Skin epidermis (tissue), 12 donors: ENCODE data around the gene ZNF564.
"Not testable (repeated sequence)": the region's sequence is repeated elsewhere in the genome, so short reads cannot be mapped to it uniquely, and the experiment has no call there.

Experiments used
- H3K27ac ChIP-seq, 21 experiments: fragments of 200-600 bp; sonication (generic) in 11 of 21; one replicate each; pipeline ENCODE4 v1.5.0; 2020; ENCODE audit warnings: mild to moderate bottlenecking in 3 of 21, inconsistent platforms in 2 of 21, moderate library complexity in 2 of 21
- H3K4me3 ChIP-seq, 7 experiments: fragments of 200-600 bp; sonication (generic) in 2 of 7; one replicate each; pipeline ENCODE4 v1.5.0; 2020; ENCODE audit warnings: inconsistent platforms in 2 of 7, mild to moderate bottlenecking in 2 of 7, moderate library complexity in 1 of 7

ZNF564 gene

DNA sequence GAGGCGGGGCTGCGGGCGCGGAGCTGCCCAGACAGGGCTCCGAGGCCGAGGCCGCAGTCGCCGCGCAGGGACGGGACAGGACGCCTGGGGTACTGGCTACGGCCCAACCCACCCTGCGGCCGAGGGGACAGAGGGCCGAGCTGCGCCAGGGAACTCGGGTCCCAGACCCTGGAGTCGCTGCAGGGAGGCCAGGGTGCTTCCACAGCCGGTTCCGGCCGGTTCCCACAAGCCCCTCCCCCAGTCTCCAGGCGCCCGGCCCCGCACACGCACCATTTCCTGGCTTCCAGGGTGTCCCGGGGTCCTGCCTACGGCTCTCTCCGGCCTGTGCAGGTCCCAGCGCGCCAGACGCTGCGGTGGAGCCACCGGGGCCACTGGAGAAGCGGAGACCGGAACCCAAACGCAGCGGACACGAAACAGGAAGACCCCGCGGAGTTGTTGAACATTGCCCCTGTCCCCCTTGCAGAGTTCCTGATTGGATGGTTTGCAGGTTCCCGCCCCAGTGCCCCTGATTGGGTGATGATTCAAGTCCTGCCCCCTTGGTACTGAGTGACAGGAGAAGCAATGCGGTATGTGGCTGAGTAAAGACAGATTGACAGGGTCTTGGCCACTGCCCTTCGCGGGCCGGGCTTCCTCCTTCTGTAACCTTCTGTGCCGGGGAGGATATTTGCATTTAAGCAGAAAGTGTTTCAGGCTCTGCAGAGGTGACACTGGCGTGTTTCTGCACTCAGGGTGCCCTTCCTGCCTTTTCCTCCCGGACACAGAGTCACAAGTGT lies at the start of gene ZNF564:
ZNF564 (minus strand) TSS at position 423 of the 773 bp plus-strand sequence; CDS start at position 273, 150 bp downstream.
- peak within 1 kb of the TSS; percentile 91 to 98 (median 95) for H3K27ac ChIP-seq
- H3K4me3 ChIP-seq, result peak within 1 kb of the TSS; percentile 74 to 95 (median 78)

DNA sequence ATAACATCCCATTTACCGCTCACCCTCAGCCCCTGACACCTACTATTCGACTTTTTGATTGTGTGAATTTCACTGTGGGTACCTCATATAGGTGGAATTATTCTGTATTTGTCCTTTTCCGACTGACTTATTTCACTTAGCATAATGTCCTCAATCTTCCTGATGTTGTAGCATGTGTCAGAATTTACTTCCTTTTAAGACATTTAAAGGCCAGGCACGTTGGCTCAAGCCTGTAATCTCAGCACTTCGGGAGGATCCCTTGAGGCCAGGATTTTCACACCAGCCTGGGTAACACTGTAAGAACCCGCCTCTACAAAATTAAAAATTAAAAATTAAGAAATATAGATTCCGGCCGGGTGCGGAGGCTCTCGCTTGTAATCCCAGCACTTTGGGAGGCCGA lies 46.3 kb upstream of the ZNF564 start:
- no peak overlapping the region for H3K27ac ChIP-seq

DNA sequence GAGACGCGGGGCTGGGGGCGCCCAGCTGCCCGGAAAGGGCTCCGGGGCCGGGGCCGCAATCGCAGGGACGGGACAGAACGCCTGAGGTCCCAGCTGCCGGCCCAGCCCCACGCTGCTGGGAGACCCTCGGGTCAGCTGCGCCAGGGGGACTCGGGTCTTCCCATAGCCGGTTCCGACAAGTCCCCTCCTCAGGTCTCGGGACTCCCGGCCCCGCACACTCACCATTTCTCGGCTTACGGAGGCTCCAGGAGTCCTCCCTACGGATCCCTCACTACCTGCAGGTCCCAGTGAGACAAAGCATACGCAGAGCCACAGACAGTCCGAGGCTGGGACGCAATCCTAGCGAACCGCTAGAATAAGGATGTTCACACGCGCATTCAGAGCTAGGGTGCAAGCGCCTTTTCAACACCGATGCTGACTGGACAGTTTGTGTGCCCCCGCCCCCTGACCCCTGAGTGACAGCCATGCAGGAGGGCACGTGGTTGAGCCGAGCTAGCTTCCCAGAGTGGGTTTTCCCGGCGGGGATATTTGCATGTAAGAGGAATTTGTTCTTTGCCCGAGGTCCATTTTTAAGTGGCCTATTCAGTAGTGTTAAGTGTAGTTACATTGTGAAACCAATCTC lies 45.8 kb upstream of the ZNF564 start:
- Histone ChIP-seq H3K27ac (no peak overlapping the region), H3K4me3 (no peak overlapping the region)

More for the DNA sequence above, 46.3 kb upstream of the ZNF564 start:
- H3K4me3 ChIP-seq, result no peak overlapping the region

DNA sequence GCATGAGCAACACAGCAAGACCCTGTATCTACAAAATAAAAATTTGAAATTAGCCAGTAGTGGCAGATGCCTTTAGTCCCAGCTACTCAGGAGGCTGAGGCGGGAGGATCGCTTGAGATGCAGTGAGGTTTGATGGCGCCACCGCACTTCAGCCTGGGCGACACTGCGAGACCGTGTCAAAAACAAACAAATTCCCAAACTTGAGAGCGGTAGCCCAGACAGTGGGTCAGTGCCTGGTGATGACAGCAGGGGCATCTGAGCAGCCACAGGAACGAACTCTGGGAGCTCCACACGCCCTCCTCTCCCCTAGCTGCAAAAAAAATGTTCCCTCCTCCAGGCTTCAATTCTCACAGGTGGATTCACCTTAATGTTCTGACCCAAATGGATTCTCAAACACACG lies 45.2 kb upstream of the ZNF564 start:
- Histone ChIP-seq H3K27ac (no peak overlapping the region), H3K4me3 (no peak overlapping the region)

DNA sequence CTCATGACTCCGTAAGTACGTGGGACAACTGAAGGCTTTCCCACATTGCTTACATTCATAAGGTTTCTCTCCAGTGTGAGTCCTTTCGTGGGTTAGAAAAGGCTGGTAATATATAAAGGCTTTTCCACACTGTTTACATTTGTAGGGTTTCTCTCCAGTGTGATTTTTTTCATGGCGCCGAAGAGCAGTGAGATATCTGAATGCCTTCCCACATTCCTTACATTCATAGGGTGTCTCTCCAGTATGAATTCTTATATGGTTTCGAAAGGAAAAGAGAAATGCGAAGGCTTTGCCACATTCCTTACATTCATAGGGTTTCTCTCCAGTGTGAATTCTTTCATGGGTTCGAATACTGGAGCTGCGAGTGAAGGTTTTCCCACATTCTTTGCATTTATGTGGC lies 29.8 kb upstream of the ZNF564 start:
- no peak overlapping the region for H3K4me3 ChIP-seq
- no peak overlapping the region for H3K27ac ChIP-seq

DNA sequence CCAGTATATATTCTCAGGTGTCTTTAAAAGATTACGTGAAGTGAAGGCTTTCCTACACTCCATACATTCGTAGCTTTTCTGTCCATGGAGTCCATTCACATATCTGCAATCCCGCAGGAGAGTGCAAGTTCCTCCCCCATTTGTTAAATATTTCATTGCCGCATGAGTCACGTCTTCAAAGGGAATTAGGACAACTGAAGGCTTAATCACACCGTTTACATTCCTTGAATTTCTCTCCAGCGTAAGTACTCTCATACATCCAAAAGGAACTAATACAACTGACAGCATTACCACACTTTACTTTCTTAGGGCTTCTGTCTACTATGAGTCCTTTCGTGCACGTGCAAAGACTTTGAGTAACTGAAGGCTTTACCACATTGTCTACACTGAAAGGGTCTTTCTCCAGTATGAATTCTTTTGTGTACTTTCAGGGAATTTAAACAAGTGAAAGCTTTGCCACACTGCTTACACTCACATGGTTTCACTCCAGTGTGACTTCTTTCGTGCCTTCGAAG lies 29.0 kb upstream of the ZNF564 start:
- no peak overlapping the region for H3K27ac ChIP-seq

DNA sequence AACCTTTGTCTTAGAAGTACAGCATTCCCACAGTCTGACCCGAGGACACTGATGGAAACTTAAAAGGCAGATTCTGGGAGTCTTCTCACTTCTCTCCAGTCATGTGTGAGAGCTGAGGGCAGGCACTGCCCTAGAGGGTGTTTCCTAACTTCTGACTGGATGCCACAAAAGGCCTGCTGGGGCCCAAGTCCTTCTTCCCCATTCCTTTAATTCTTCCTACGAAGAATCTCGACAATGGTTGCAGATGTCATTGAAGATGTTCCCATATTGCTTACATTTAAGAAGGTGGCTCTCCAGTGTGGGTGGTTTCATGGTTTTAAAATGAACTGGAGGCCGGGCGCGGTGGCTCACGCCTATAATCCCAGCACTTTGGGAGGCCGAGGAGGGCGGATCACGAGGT lies 27.4 kb upstream of the ZNF564 start:
- Histone ChIP-seq H3K27ac (no peak overlapping the region), H3K4me3 (no peak overlapping the region)

More for the DNA sequence above, 29.0 kb upstream of the ZNF564 start:
- H3K4me3 ChIP-seq, result no peak overlapping the region

DNA sequence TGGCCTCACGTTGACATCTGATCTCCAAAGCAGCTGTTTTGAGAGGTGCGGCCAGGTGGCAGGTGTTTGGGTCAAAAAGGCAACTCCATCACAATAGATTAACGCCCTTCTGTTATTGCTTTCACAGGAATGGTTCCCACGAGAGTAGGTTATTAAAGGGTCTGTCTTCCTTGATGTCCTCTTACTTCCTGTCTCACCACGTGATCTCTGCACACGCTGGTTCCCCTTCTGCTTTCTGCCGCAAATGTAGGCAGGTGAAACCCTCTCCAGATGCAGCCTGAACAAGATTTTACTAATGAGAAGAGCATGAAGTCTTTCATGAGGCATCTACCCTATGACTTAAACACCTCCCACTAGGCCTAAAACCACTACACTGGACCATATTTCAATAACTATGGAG lies 22.8 kb upstream of the ZNF564 start:
- no peak overlapping the region for H3K27ac ChIP-seq
- H3K4me3 ChIP-seq, result no peak overlapping the region

DNA sequence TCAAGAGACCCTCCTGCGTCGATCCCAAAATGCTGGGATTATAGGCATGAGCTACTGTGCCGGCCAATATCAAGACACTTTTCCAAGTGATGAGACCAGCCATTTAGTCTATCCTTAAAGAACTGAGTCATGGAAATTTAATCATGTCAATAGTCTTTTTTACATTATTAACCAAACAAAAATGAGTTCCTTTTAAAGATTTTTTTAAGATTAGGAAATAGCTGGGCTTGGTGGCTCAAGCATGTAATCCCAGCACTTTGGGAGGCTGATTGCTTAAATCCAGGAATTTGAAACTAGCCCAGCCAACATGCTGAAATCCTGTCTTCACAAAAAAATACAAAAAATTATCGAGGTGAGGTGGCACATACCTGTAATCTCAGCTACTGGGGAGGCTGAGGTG lies 16.7 kb upstream of the ZNF564 start:
- H3K4me3 ChIP-seq, result no peak overlapping the region
- H3K27ac ChIP-seq, result no peak overlapping the region

DNA sequence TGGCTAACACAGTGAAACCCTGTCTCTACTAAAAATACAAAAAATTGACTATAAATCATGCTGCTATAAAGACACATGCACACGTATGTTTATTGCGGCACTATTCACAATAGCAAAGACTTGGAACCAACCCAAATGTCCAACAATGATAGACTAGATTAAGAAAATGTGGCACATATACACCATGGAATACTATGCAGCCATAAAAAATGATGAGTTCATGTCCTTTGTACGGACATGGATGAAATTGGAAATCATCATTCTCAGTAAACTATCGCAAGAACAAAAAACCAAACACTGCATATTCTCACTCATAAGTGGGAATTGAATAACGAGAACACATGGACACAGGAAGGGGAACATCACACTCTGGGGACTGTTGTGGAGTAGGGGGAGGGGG lies 15.1 kb upstream of the ZNF564 start:
- H3K27ac ChIP-seq, H3K4me3 ChIP-seq: not testable (repeated sequence)

DNA sequence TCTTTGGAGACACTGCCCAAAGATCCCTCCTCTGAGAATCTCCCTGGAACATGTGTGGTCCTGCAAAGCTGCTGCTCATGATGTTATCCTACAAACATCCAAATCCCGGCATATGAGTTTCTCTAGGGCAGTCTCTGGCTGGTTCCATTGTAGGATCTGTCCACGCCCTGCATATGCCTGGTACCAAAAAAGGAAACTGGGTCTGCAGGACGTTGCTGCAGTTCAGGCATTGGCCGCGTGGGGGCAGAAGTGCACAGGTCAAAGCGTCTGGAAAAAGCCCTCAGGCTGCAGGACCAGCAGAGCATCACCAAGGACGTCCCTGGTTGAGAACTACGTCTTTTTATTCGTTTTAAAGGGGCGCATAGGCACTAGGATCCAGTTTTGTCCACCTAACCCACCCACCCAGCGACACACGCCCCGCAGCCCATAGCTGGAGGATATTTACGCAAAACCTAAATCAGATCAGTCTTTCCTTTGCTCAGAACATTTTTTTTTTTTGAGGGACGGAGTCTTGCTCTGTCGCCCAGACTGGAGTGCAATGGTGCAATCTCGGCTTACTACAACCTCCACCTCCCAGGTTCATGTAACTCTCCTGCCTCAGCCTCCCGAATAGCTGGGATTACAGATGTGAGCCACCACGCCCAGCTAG lies 12.9 kb upstream of the ZNF564 start:
- H3K27ac ChIP-seq, result no peak overlapping the region
- H3K4me3 ChIP-seq, result no peak overlapping the region

DNA sequence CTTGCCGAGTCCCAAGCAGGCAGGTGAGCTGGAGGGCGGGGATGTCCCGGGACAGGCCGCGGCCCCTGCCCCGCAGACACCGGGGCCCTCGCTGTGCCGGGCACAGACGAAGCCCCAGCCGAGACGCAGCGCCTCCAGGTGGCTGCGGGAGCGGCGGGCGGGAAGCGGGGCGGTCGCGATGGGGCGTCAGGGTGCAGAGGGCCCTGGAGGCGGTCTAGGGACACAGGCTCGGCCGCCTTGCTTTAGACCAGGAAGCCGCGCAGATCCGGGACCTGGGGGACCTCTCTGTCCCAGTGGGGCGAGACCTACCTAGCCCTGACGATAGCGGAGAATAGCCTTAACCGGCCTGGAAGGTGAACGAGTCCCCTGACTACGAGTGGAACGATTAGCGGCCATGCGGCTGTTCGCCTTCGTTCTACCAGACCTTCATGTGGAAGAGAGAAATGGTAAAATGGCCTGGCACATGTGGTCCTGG lies 4.2 kb upstream of the ZNF564 start:
- Histone ChIP-seq H3K27ac (no peak overlapping the region), H3K4me3 (no peak overlapping the region)

DNA sequence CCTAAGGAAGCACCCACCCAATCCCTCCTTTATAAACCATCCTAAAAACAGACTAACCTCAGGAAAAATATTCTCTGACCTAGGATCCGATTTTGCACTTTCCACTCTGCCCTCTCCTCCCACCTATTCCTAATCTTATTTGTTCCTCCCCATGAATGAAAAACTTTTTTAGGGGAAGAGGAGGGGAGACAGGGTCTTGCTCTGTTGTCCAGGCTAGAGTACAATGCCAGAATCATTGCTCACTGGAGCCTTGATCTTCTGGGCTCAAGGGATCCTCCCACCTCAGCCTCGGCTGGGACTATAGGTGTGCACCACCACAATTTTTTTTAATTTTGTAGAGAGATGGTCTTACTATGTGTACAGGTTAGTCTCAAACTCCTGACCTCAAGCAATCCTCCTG lies 4.4 kb downstream of the ZNF564 start:
- no peak overlapping the region for H3K27ac ChIP-seq
- no peak overlapping the region for H3K4me3 ChIP-seq

DNA sequence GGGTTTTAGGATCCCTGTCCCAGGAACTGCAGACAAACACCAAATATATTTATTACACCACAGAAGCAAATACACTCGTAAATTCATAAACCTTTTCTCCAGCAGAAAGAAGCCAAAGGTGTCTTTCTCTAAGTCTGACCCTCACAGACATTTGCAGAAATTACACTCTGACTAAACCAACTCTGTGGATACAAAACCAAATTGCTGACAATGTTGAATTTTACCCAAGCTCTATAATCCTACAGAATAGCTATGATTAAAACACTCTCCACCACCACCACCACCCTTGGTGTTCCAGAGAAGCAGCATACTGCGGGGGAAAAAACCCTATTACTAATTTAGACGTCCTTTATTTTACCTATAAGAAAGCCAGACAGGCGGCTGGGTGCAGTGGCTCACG lies 5.2 kb downstream of the ZNF564 start:
- H3K27ac ChIP-seq, result no peak overlapping the region
- no peak overlapping the region for H3K4me3 ChIP-seq

DNA sequence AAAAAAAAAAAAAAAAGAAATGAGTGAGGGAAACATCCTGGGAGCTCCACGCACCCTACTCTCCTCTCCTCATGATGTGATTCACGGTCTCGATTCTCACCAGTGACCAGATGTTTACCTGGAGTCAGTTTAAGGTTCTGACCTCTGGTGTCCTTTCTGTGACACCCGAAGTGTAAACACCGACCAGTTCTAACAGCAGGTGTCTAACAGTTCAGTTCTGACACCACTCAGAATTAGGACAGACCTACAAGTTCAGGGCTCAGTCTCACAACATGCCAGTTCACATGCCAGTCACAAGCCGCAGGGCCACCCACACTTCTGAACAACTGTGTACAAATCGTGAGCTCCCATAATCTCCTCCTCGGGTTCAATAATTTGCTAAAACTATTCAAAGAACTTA lies 6.0 kb downstream of the ZNF564 start:
- H3K27ac ChIP-seq, result no peak overlapping the region
- no peak overlapping the region for H3K4me3 ChIP-seq

DNA sequence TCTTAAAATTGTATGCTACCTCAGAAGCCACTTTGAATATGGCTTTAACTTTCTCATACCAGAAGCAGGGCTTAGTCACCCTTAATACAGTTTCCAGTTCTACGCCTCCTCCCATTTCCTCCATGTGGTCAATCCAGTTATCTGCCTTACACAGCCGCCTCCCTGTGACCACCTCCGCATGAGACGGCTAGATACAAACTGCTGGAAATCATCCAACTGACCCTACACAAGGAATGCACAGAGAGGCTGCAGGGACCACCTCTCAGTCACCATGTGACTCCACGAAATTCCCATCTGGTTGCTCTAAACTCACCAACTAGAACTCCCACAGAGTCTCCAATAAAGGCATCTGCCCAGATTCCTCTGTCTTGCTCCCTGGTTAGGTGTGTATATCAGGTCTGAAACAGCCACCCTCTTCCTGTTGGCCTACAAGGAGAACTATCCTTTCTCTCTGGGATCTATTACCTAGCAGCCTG lies 6.8 kb downstream of the ZNF564 start:
- H3K27ac ChIP-seq, result peak overlapping the region in 4 of 21 experiments; percentile 22 to 57 (median 45)
- H3K4me3 ChIP-seq, result no peak overlapping the region

DNA sequence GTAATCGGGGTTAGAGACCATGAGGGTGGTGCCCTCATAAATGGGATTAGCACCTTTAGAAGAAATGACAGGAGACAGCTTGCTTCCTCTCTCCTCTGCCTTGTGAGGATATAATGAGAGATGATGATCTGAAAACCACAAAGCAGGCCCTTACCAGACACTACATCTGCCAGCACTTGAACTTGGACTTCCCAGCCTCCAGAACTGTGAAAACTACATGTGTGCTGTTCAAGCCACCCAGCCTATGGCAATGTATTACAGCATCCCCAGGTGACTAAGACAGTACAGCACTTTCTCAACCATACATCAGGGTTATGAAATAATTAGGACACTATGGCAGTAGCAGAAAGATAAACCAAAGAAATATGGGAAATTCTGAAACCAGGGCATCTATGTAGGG lies 7.4 kb downstream of the ZNF564 start:
- peak overlapping the region in 2 of 21 experiments; percentile 39 to 57 for H3K27ac ChIP-seq

DNA sequence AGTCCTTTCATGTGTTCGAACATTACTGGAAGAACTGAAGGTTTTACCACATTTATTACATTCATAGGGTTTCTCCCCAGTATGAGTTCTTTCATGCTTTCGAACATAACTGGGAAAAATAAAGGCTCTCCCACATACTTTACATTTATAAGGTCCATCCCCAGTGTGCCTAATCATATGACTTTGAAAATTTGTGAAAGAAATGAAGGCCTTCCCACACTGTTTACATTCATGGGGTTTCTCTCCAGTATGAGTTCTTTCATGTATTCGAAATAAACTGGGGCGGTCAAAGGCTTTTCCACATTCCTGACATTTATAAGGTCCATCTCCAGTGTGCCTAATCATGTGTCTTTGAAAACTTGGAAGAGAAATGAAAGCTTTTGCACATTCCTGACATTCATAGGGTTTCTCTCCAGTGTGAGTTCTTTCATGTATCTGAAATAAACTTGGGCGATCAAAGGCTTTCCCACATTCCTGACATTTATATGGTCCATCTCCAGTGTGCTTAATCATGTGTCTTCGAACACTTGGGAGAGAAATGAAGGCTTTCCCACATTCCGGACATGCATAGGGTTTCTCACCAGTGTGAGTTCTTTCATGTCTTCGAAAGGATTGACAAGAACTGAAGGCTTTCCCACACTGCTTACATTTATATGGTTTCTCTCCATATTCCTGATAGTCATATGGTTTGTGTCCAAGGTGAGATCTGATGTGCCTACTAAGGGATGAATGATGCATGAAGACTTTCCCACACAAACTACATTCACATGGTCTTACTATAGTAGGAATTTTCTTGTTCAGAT lies 24.0 kb downstream of the ZNF564 start:
- H3K4me3 ChIP-seq, result no peak overlapping the region
- no peak overlapping the region for H3K27ac ChIP-seq

More for the DNA sequence above, 7.4 kb downstream of the ZNF564 start:
- H3K4me3 ChIP-seq, result no peak overlapping the region

DNA sequence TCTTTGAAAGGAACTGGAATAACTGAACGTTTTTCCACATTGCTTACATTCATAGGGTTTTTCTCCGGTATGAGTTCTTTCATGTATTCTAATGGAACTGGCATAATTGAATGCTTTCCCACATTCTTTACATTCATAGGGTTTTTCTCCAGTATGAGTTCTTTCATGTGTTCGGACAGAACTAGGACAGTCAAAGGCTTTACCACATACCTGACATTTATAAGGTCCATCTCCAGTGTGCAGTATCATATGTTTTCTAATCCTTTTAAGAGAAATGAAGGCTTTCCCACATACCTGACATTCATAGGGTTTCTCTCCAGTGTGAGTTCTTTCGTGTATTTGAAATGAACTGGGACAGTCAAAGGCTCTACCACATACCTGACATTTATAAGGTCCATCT lies 24.7 kb downstream of the ZNF564 start:
- H3K4me3 ChIP-seq, result no peak overlapping the region
- H3K27ac ChIP-seq, result no peak overlapping the region

DNA sequence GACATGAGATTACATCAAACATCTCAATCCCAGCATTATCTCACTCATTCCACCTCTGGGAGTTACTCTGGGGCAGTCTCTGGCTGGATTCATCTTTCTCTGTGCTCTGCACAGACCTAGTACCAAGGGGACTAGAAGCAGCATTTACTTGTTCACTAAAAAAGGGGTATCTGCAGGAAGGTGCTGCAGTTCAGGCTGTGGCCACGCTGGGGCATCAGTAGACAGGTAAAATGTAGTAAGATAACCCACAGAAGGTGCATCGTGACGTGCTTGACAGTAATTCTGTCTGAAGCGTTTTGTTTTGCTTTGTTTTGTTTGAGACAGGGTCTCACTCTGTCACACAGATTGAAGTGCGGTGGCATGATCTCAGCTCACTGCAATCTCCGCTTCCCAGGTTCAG lies 29.3 kb downstream of the ZNF564 start:
- H3K27ac ChIP-seq, result no peak overlapping the region
- no peak overlapping the region for H3K4me3 ChIP-seq
